Measurements from ENCODE around the gene MATN4.

Gene MATN4

GRCh38 chr20:45301824-45302271 lies 6.3 kb downstream of the MATN4 start:
- Histone ChIP-seq H3K79me2 (ENCODE audit: control insufficient read depth, low read length) (no peaks in the 10 kb centered on the region), H3K4me1 (ENCODE audit: control insufficient read depth, low read length) (no peaks in the 10 kb centered on the region), H4K20me1 (ENCODE audit: control insufficient read depth, insufficient read depth, low read depth, low read length) (no peaks in the 10 kb centered on the region), H3K27ac (ENCODE audit: low read depth, low read length) (no peak overlapping the region), H3K9me2 (replicated peaks; ENCODE audit: control insufficient read depth, low read length) (no peaks in the 10 kb centered on the region), H3K36me3 (ENCODE audit: control insufficient read depth, low read length) (no peaks in the 10 kb centered on the region), H3F3A (ENCODE audit: control insufficient read depth, insufficient read depth) (no peaks in the 10 kb centered on the region), H3K9me3 (ENCODE audit: control insufficient read depth, insufficient read depth, low read length) (no peaks in the 10 kb centered on the region), H3K4me3 (ENCODE audit: low read length) (no peak overlapping the region), H3K27me3 (ENCODE audit: control insufficient read depth, low read length) (no peaks in the 10 kb centered on the region), H3K4me2 (ENCODE audit: low read length) (no peak overlapping the region)
- TF ChIP-seq CTCF (IDR thresholded peaks at IDR 0.05; ENCODE audit: low read depth, low read length, poor library complexity, severe bottlenecking) (no peak), EZH2phosphoT487 (IDR thresholded peaks at IDR 0.05; ENCODE audit: borderline replicate concordance, low read length) (no peak)

DNA sequence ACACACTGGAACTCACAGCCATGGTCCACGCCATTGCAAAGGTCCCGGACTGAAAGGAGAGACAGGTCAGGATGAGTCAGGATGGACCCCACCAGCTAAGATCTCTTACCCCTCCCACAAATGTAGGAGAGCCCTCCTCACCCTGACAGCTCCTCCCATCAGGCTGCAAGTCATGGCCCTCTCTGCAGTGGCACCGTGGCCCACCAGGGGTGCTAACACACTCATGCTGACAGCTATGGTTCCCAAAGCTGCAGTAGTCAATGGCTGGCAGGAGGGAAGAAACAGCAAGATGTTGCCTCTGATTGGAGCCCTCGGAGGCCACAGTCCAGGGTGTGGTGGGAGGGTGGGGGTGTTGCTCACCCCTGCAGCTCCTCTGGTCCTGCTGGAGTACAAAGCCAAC lies 7.1 kb downstream of the MATN4 start:
- Histone ChIP-seq H3K9me2 (replicated peaks; ENCODE audit: control insufficient read depth, low read length) (no peaks in the 10 kb centered on the region), H3K4me2 (ENCODE audit: low read length) (no peak overlapping the region)

GRCh38 chr20:45299786-45300185 lies 8.3 kb downstream of the MATN4 start:
- Histone ChIP-seq H3K27me3 (ENCODE audit: control insufficient read depth, low read length) (no peaks in the 10 kb centered on the region), H3K9me2 (replicated peaks; ENCODE audit: control insufficient read depth, low read length) (no peaks in the 10 kb centered on the region), H3K4me2 (ENCODE audit: low read length) (no peak overlapping the region), H3K79me2 (ENCODE audit: control insufficient read depth, low read length) (no peaks in the 10 kb centered on the region), H3K36me3 (ENCODE audit: control insufficient read depth, low read length) (no peaks in the 10 kb centered on the region), H3K27ac (ENCODE audit: low read depth, low read length) (no peak overlapping the region), H3K9me3 (ENCODE audit: control insufficient read depth, insufficient read depth, low read length) (no peaks in the 10 kb centered on the region), H3K4me3 (ENCODE audit: low read length) (no peak overlapping the region), H4K20me1 (ENCODE audit: control insufficient read depth, insufficient read depth, low read depth, low read length) (no peaks in the 10 kb centered on the region), H3F3A (ENCODE audit: control insufficient read depth, insufficient read depth) (no peaks in the 10 kb centered on the region), H3K4me1 (ENCODE audit: control insufficient read depth, low read length) (no peaks in the 10 kb centered on the region)
- no peak for TF ChIP-seq EZH2phosphoT487 (IDR thresholded peaks at IDR 0.05; ENCODE audit: borderline replicate concordance, low read length)
- TF ChIP-seq CTCF (IDR thresholded peaks at IDR 0.05; ENCODE audit: low read depth, low read length, poor library complexity, severe bottlenecking) = no peak

More for the DNA sequence above, 7.1 kb downstream of the MATN4 start:
- no peak overlapping the region for H3K4me3 ChIP-seq (ENCODE audit: low read length)
- no peaks in the 10 kb centered on the region for H3K79me2 ChIP-seq (ENCODE audit: control insufficient read depth, low read length)
- no peaks in the 10 kb centered on the region for H3K4me1 ChIP-seq (ENCODE audit: control insufficient read depth, low read length)
- TF ChIP-seq CTCF (IDR thresholded peaks at IDR 0.05; ENCODE audit: low read depth, low read length, poor library complexity, severe bottlenecking) (peak; percentile 63), EZH2phosphoT487 (IDR thresholded peaks at IDR 0.05; ENCODE audit: borderline replicate concordance, low read length) (no peak)
- H4K20me1 ChIP-seq (ENCODE audit: control insufficient read depth, insufficient read depth, low read depth, low read length) = no peaks in the 10 kb centered on the region
- H3K36me3 ChIP-seq (ENCODE audit: control insufficient read depth, low read length) = no peaks in the 10 kb centered on the region
- no peaks in the 10 kb centered on the region for H3K9me3 ChIP-seq (ENCODE audit: control insufficient read depth, insufficient read depth, low read length)
- no peak overlapping the region for H3K27ac ChIP-seq (ENCODE audit: low read depth, low read length)
- no peaks in the 10 kb centered on the region for H3K27me3 ChIP-seq (ENCODE audit: control insufficient read depth, low read length)
- no peaks in the 10 kb centered on the region for H3F3A ChIP-seq (ENCODE audit: control insufficient read depth, insufficient read depth)
